GM12872 (cell line): ENCODE data around the gene SLC31A1.

Experiments
- TF ChIP-seq, protein P1 (sequence below): IDR thresholded peaks from 3 replicates; pipeline ENCODE4 v1.5.1; 2011; ENCODE audit warnings: low read depth, mild to moderate bottlenecking, low read length, moderate library complexity; ENCODE audit not compliant: insufficient read depth

The SLC31A1 gene

GRCh38 chr9:113266174-113266573 is 44.8 kb downstream of the SLC31A1 start:
- TF ChIP-seq, protein P1, sequence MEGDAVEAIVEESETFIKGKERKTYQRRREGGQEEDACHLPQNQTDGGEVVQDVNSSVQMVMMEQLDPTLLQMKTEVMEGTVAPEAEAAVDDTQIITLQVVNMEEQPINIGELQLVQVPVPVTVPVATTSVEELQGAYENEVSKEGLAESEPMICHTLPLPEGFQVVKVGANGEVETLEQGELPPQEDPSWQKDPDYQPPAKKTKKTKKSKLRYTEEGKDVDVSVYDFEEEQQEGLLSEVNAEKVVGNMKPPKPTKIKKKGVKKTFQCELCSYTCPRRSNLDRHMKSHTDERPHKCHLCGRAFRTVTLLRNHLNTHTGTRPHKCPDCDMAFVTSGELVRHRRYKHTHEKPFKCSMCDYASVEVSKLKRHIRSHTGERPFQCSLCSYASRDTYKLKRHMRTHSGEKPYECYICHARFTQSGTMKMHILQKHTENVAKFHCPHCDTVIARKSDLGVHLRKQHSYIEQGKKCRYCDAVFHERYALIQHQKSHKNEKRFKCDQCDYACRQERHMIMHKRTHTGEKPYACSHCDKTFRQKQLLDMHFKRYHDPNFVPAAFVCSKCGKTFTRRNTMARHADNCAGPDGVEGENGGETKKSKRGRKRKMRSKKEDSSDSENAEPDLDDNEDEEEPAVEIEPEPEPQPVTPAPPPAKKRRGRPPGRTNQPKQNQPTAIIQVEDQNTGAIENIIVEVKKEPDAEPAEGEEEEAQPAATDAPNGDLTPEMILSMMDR = no peak

DNA sequence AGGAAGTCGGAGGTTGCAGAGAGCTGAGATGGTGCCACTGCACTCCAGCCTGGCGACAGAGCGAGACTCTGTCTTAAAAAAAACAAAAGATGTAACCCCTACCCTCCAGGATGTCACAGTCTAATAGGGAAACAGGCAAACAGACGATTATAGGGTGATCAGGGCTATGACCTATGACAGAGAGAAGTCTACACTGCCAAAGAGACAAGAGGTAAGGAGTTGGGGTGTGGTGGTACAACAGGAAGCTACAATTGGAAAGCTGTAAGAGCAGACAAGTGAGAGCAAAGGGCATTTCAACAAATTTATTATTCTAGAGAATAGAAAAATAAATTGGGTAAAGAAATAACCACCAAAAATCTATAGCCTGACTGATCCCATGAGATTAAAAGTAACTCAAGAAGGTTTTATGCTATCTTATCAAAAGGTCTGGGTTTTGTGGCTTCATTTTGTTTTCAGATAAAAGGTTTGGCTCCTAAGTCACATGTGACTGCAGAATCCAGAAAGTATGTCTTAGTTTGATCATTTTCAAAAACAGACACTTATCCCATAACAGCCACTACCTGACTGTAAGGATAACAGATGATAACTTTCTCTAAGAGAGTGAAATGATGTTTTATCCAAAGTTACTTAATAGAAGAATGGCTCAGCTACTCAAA is 46.7 kb downstream of the SLC31A1 start:
- TF ChIP-seq, protein P1 = no peak

GRCh38 chr9:113269355-113269754 is 48.0 kb downstream of the SLC31A1 start:
- TF ChIP-seq, protein P1 = no peak

- TF ChIP-seq, protein P1 = no peak
These were observed 48.5 kb downstream of the SLC31A1 start for GRCh38 chr9:113269871-113270270.

DNA sequence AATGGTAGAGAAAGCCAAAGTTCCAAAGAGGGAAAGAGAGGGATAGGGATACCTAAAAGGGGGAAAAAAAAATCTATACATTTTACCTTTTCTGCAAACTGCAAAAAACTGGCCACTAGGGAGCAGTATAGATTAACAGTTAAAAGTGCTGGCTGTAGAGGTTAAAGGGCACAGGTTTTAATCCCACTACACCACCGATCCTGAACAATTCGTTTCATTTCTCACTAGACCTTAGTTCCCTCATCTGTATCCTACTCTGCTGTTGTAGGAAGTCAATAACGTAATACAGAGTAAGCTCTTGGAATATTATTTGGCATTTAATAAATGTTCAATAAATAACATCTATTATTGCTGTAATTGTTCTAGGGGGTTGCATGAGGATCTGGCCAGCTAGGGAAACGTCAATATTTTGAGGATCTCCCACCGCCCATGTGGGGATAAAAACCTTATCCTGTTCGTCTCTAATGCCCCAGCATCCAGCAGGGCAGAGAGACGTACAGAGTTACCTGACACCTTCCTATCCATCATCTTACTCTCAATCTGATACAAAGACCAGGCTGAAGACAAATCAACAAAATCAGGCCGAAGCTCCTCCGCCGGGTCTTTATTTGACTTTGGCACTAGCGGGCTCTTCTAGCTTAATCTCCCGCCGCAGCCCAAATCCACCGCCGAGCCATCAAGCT is 53.3 kb downstream of the SLC31A1 start:
- TF ChIP-seq, protein P1 = peak; percentile 70

GRCh38 chr9:113275157-113276131 is 54.1 kb downstream of the SLC31A1 start, which contains the start of the genes CDC26 and PRPF4:
CDC26 (minus strand) TSS chr9:113275572; CDS start chr9:113272507, 3,065 bp downstream.
PRPF4 (plus strand) TSS chr9:113275658; CDS start chr9:113275744, 86 bp downstream.
- TF ChIP-seq, protein P1 = no peak

DNA sequence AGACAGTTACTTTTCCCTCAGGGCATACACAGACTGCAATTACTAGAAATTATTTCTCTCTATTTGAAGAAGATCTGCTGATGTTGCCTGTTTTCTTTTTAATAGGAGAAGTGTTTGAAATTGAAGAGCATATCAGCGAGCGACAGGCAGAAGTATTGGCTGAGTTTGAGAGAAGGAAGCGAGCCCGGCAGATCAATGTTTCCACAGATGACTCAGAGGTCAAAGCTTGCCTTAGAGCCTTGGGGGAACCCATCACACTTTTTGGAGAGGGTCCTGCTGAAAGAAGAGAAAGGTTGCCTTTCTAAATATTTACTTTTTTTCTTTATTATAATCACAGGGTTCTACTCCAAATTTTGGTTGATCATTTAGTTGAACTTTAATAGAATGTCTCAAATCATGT is 57.5 kb downstream of the SLC31A1 start:
- TF ChIP-seq, protein P1 = no peak
